Measurements from ENCODE around the gene RBBP8NL. TPM values are rescaled to one million over a fixed set of nuclear protein-coding genes. Genes with fewer than 3 reads are reported as not detected.

RBBP8NL gene
- total and polyA plus RNA-seq, 5 donors from 2014 or later, result not detected

- Mint-ChIP-seq H3K27ac (no peak overlapping the region), H3K4me1 (no peaks in the 10 kb centered on the region), H3K36me3 (no peaks in the 10 kb centered on the region), H3K9me3 (peaks cover 0 to 1% (median 0%) of the 10 kb centered on the region in 7 donors), H3K4me3 (no peak overlapping the region), H3K27me3 (no peaks in the 10 kb centered on the region)
- Histone ChIP-seq H3K9me3 (ENCODE audit: control insufficient read depth in 2 of 2, low read length in 2 of 2) (no peaks in the 10 kb centered on the region), H3K27ac (ENCODE audit: insufficient read depth, low read length, poor library complexity, severe bottlenecking) (no peak overlapping the region), H3K36me3 (ENCODE audit: control insufficient read depth, insufficient read depth, low read length) (no peaks in the 10 kb centered on the region), H3K4me3 (ENCODE audit: low read depth, low read length) (no peak overlapping the region), H3K27me3 (ENCODE audit: control insufficient read depth, insufficient read depth, low read length) (no peaks in the 10 kb centered on the region), H3K4me1 (ENCODE audit: control insufficient read depth, insufficient read depth, low read length, poor library complexity, severe bottlenecking) (no peaks in the 10 kb centered on the region)
- ATAC-seq (ENCODE audit: low read depth in 2 of 2) (no peak), DNase-seq (no peak)
Observed at GRCh38 chr20:62445553-62446340, 18.4 kb upstream of the RBBP8NL start.

DNA sequence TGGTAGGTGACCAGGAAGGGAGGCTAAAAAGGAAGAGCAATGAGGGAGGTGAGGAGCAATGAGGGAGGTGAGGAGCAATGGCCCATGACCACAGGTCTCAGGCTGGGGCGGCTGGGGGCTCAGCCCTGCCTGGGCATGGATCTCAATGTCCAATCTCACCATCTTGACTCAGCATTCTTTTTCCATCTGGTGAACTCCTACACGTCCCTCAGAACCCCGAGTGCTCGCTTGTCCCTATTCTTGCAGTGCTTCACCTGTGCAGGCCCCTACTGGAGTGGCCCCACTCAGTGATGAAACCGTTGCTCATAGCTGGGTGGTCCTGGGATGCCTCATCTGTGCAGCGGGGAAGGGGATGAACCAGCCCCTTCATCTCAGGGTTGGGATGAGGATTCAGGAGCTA lies 16.9 kb upstream of the RBBP8NL start:
- no peak overlapping the region for H3K27ac ChIP-seq (ENCODE audit: insufficient read depth, low read length, poor library complexity, severe bottlenecking)
- H3K27me3 ChIP-seq (ENCODE audit: control insufficient read depth, insufficient read depth, low read length), result no peaks in the 10 kb centered on the region
- no peaks in the 10 kb centered on the region for H3K36me3 ChIP-seq (ENCODE audit: control insufficient read depth, insufficient read depth, low read length)
- H3K9me3 Mint-ChIP-seq, result peaks cover 0 to 1% (median 0%) of the 10 kb centered on the region in 7 donors
- ATAC-seq (ENCODE audit: low read depth in 2 of 2) (no peak), DNase-seq (no peak)
- no peaks in the 10 kb centered on the region for H3K36me3 Mint-ChIP-seq
- no peaks in the 10 kb centered on the region for H3K27me3 Mint-ChIP-seq
- no peak overlapping the region for H3K4me3 ChIP-seq (ENCODE audit: low read depth, low read length)
- H3K9me3 ChIP-seq (ENCODE audit: control insufficient read depth in 2 of 2, low read length in 2 of 2), result no peaks in the 10 kb centered on the region
- no peaks in the 10 kb centered on the region for H3K4me1 ChIP-seq (ENCODE audit: control insufficient read depth, insufficient read depth, low read length, poor library complexity, severe bottlenecking)
- no peak overlapping the region for H3K4me3 Mint-ChIP-seq
- no peak overlapping the region for H3K27ac Mint-ChIP-seq
- no peaks in the 10 kb centered on the region for H3K4me1 Mint-ChIP-seq

- ATAC-seq (ENCODE audit: low read depth in 2 of 2), result no peak
- H3K4me3 ChIP-seq (ENCODE audit: low read depth, low read length), result no peak overlapping the region
- Mint-ChIP-seq H3K27me3 (no peaks in the 10 kb centered on the region), H3K4me3 (no peak overlapping the region), H3K36me3 (no peaks in the 10 kb centered on the region), H3K27ac (no peak overlapping the region), H3K9me3 (peaks cover 0 to 1% (median 0%) of the 10 kb centered on the region in 7 donors), H3K4me1 (no peaks in the 10 kb centered on the region)
- DNase-seq, result no peak
- no peak overlapping the region for H3K27ac ChIP-seq (ENCODE audit: insufficient read depth, low read length, poor library complexity, severe bottlenecking)
- H3K36me3 ChIP-seq (ENCODE audit: control insufficient read depth, insufficient read depth, low read length), result no peaks in the 10 kb centered on the region
- no peaks in the 10 kb centered on the region for H3K27me3 ChIP-seq (ENCODE audit: control insufficient read depth, insufficient read depth, low read length)
- H3K4me1 ChIP-seq (ENCODE audit: control insufficient read depth, insufficient read depth, low read length, poor library complexity, severe bottlenecking), result no peaks in the 10 kb centered on the region
- no peaks in the 10 kb centered on the region for H3K9me3 ChIP-seq (ENCODE audit: control insufficient read depth in 2 of 2, low read length in 2 of 2)
Observed at GRCh38 chr20:62441987-62442539, 14.7 kb upstream of the RBBP8NL start.

GRCh38 chr20:62439218-62439617 lies 11.9 kb upstream of the RBBP8NL start:
- no peaks in the 10 kb centered on the region for H3K9me3 Mint-ChIP-seq
- no peaks in the 10 kb centered on the region for H3K4me1 ChIP-seq (ENCODE audit: control insufficient read depth, insufficient read depth, low read length, poor library complexity, severe bottlenecking)

GRCh38 chr20:62437927-62438326 lies 10.6 kb upstream of the RBBP8NL start:
- Histone ChIP-seq H3K27me3 (ENCODE audit: control insufficient read depth, insufficient read depth, low read length) (peaks cover 4% of the 10 kb centered on the region), H3K36me3 (ENCODE audit: control insufficient read depth, insufficient read depth, low read length) (no peaks in the 10 kb centered on the region), H3K27ac (ENCODE audit: insufficient read depth, low read length, poor library complexity, severe bottlenecking) (no peak overlapping the region), H3K4me3 (ENCODE audit: low read depth, low read length) (no peak overlapping the region), H3K4me1 (ENCODE audit: control insufficient read depth, insufficient read depth, low read length, poor library complexity, severe bottlenecking) (no peaks in the 10 kb centered on the region), H3K9me3 (ENCODE audit: control insufficient read depth in 2 of 2, low read length in 2 of 2) (no peaks in the 10 kb centered on the region)
- Mint-ChIP-seq H3K27ac (no peak overlapping the region), H3K4me1 (no peaks in the 10 kb centered on the region), H3K4me3 (no peak overlapping the region), H3K9me3 (no peaks in the 10 kb centered on the region), H3K27me3 (peaks cover 12% of the 10 kb centered on the region), H3K36me3 (no peaks in the 10 kb centered on the region)
- DNase-seq (no peak), ATAC-seq (ENCODE audit: low read depth in 2 of 2) (no peak)

More at GRCh38 chr20:62439218-62439617, 11.9 kb upstream of the RBBP8NL start:
- ATAC-seq (ENCODE audit: low read depth in 2 of 2) (no peak), DNase-seq (no peak)
- no peaks in the 10 kb centered on the region for H3K36me3 Mint-ChIP-seq
- no peak overlapping the region for H3K4me3 ChIP-seq (ENCODE audit: low read depth, low read length)
- H3K9me3 ChIP-seq (ENCODE audit: control insufficient read depth in 2 of 2, low read length in 2 of 2), result no peaks in the 10 kb centered on the region
- no peaks in the 10 kb centered on the region for H3K4me1 Mint-ChIP-seq
- no peak overlapping the region for H3K27ac ChIP-seq (ENCODE audit: insufficient read depth, low read length, poor library complexity, severe bottlenecking)
- H3K27ac Mint-ChIP-seq, result no peak overlapping the region
- H3K27me3 ChIP-seq (ENCODE audit: control insufficient read depth, insufficient read depth, low read length), result peaks cover 4% of the 10 kb centered on the region
- H3K27me3 Mint-ChIP-seq, result peaks cover 6% of the 10 kb centered on the region
- H3K36me3 ChIP-seq (ENCODE audit: control insufficient read depth, insufficient read depth, low read length), result no peaks in the 10 kb centered on the region
- no peak overlapping the region for H3K4me3 Mint-ChIP-seq

GRCh38 chr20:62437496-62437895 lies 10.2 kb upstream of the RBBP8NL start:
- peaks cover 12% of the 10 kb centered on the region for H3K27me3 Mint-ChIP-seq
- ATAC-seq (ENCODE audit: low read depth in 2 of 2), result no peak

GRCh38 chr20:62436692-62437091 lies 9.4 kb upstream of the RBBP8NL start:
- Mint-ChIP-seq H3K9me3 (no peaks in the 10 kb centered on the region), H3K4me3 (no peak overlapping the region), H3K27me3 (peaks cover 12% of the 10 kb centered on the region), H3K36me3 (no peaks in the 10 kb centered on the region), H3K27ac (no peak overlapping the region), H3K4me1 (no peaks in the 10 kb centered on the region)
- no peaks in the 10 kb centered on the region for H3K4me1 ChIP-seq (ENCODE audit: control insufficient read depth, insufficient read depth, low read length, poor library complexity, severe bottlenecking)
- H3K36me3 ChIP-seq (ENCODE audit: control insufficient read depth, insufficient read depth, low read length), result no peaks in the 10 kb centered on the region
- DNase-seq (no peak), ATAC-seq (ENCODE audit: low read depth in 2 of 2) (no peak)
- no peaks in the 10 kb centered on the region for H3K9me3 ChIP-seq (ENCODE audit: control insufficient read depth in 2 of 2, low read length in 2 of 2)
- no peak overlapping the region for H3K27ac ChIP-seq (ENCODE audit: insufficient read depth, low read length, poor library complexity, severe bottlenecking)
- peaks cover 4% of the 10 kb centered on the region for H3K27me3 ChIP-seq (ENCODE audit: control insufficient read depth, insufficient read depth, low read length)
- H3K4me3 ChIP-seq (ENCODE audit: low read depth, low read length), result no peak overlapping the region

More at GRCh38 chr20:62437496-62437895, 10.2 kb upstream of the RBBP8NL start:
- H3K4me1 Mint-ChIP-seq, result no peaks in the 10 kb centered on the region
- Histone ChIP-seq H3K9me3 (ENCODE audit: control insufficient read depth in 2 of 2, low read length in 2 of 2) (no peaks in the 10 kb centered on the region), H3K4me3 (ENCODE audit: low read depth, low read length) (no peak overlapping the region), H3K4me1 (ENCODE audit: control insufficient read depth, insufficient read depth, low read length, poor library complexity, severe bottlenecking) (no peaks in the 10 kb centered on the region), H3K27ac (ENCODE audit: insufficient read depth, low read length, poor library complexity, severe bottlenecking) (no peak overlapping the region), H3K36me3 (ENCODE audit: control insufficient read depth, insufficient read depth, low read length) (no peaks in the 10 kb centered on the region), H3K27me3 (ENCODE audit: control insufficient read depth, insufficient read depth, low read length) (peaks cover 4% of the 10 kb centered on the region)
- no peak for DNase-seq
- no peak overlapping the region for H3K4me3 Mint-ChIP-seq
- H3K9me3 Mint-ChIP-seq, result no peaks in the 10 kb centered on the region
- H3K36me3 Mint-ChIP-seq, result no peaks in the 10 kb centered on the region
- H3K27ac Mint-ChIP-seq, result no peak overlapping the region
